Lower leg skin (tissue), 3 donors: ENCODE results near the gene RAD52.

Experiments
- CTCF ChIP-seq, 3 donors: fragments of 450-650 bp; IDR thresholded peaks; one replicate each; pipeline ENCODE4 v1.5.1; 2016; ENCODE audit warnings: antibody characterized with exemption in 3 of 3, mild to moderate bottlenecking in 3 of 3, moderate library complexity in 2 of 3
- POLR2A ChIP-seq, 2 donors: fragments of 450-650 bp; IDR thresholded peaks; one replicate each; pipeline ENCODE4 v1.6.1; 2016 to 2017; ENCODE audit warnings: antibody characterized with exemption in 2 of 2, mild to moderate bottlenecking in 1 of 2, moderate library complexity in 1 of 2

- TF ChIP-seq CTCF (IDR thresholded peaks at IDR 0.05) = no peak
- no peak for TF ChIP-seq POLR2A (IDR thresholded peaks at IDR 0.05)
These were observed 17.9 kb downstream of the RAD52 start for GRCh38 chr12:931591-931990.
